ENCODE data around the gene OR52N1. TPM values are rescaled to one million over a fixed set of nuclear protein-coding genes. Genes with fewer than 3 reads are reported as not detected.

The OR52N1 gene
- total and polyA plus RNA-seq, 9 donors: 0.23 TPM; not detected in 8

DNA sequence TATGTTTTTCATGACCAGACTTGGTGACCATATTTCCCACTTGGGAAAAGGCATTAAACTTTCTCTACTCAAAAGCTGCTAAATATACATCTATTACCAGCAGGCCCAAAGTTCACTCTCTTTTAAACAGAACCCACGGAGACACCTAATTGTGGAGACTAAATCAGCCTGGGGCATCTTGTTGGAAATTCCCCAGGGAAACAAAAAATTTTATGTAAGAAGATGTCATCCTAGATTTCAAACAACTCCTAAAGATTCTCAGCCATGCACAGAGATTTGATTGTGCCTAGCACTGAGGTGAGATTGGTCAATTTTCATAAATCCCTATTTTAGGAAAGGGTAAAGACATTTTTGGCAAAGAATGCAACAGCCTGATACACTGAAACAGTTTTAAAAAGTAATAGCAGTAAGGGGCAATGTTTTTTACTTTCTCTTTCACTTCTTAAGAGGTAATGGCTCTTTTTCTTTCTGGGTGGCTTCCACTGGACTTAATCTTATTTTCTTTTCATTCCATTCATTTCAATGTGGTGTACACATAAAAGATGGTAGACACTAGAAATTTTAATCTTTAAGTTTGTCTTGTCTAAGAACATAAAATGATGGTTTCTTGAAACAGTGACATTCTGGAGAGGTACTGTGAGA is 27.3 kb upstream of the OR52N1 start:
- H3K36me3 ChIP-seq: no peaks in the 10 kb centered on the region
- no peak overlapping the region for H3K27ac ChIP-seq
- no peak overlapping the region for H3K4me3 ChIP-seq
- intact Hi-C loops (cut with DNase I): no loop called here
- DNase-seq: no peak
- H3K27me3 ChIP-seq: no peaks in the 10 kb centered on the region
- H3K9me3 ChIP-seq: no peaks in the 10 kb centered on the region
- WGBS, 3 donors: 35 to 45% (median 45%) methylated on average over 1 of the region's 1 CpG
- no peak for TF ChIP-seq CTCF (IDR thresholded peaks at IDR 0.05)
- TF ChIP-seq POLR2A (IDR thresholded peaks at IDR 0.05): no peak
- TF ChIP-seq EP300 (IDR thresholded peaks at IDR 0.05): no peak
- H3K4me1 ChIP-seq (ENCODE audit: insufficient read depth): no peaks in the 10 kb centered on the region

DNA sequence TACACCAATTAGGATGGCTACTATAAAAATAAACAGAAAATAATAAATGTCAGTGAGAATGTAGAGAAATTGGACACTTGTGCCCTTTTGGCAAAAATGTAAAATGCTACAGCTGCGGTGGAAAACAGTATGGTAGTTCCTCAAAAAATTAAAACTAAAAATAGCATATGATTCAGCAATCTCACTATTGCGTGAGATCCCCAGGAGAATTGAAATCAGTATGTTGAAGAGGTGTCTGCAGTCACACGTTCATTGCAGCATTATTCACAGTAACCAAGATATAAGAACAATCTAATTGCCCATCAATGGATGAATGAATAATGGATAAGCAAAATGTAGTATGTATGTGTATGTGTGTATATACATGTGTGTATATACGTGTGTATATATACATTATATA is 24.5 kb upstream of the OR52N1 start:
- Histone ChIP-seq H3K27ac (no peak overlapping the region), H3K4me3 (no peak overlapping the region), H3K9me3 (no peaks in the 10 kb centered on the region), H3K36me3 (no peaks in the 10 kb centered on the region), H3K4me1 (ENCODE audit: insufficient read depth) (no peaks in the 10 kb centered on the region), H3K27me3 (no peaks in the 10 kb centered on the region)
- intact Hi-C loops (cut with DNase I): no loop called here
- DNase-seq: no peak
- WGBS, 3 donors: 48 to 57% (median 54%) methylated on average over 4 of the region's 4 CpGs
- no peak for TF ChIP-seq POLR2A (IDR thresholded peaks at IDR 0.05)
- TF ChIP-seq EP300 (IDR thresholded peaks at IDR 0.05): no peak
- no peak for TF ChIP-seq CTCF (IDR thresholded peaks at IDR 0.05)

GRCh38 chr11:5809905-5810795 is 19.1 kb upstream of the OR52N1 start:
- Histone ChIP-seq H3K27ac (no peak overlapping the region), H3K9me3 (no peaks in the 10 kb centered on the region), H3K4me3 (no peak overlapping the region), H3K36me3 (no peaks in the 10 kb centered on the region), H3K4me1 (ENCODE audit: insufficient read depth) (no peaks in the 10 kb centered on the region), H3K27me3 (no peaks in the 10 kb centered on the region)
- 64 to 77% (median 70%) methylated on average over 6 of the region's 6 CpGs for WGBS, 3 donors
- no peak for DNase-seq
- intact Hi-C loops (cut with DNase I): loop anchor here in 2 of 4 donors (10.0 kb wide), 2 partner anchors 345 to 605 kb away; partner anchors contain the start of gene OR51V1 (in 1 of the 2)
- no peak for TF ChIP-seq EP300 (IDR thresholded peaks at IDR 0.05)

DNA sequence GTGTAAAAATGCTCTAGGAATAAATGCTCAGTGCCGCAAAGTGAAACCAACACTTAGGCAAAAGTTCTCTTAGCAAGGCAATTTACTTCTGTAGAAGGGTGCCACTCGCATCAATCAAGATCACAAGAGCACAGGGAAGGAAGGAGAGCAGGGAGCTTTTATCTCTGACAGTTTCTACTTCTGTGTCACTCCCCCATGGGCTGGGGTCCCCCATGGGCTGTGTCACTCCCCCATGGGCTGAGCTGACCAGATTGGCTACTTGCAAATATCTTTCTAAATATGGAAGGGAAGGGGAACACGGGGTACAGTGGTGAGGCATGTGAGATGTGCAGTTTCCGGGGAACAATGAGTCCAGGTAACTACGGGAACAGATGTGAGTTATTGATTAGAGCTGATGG is 18.1 kb upstream of the OR52N1 start:
- Histone ChIP-seq H3K4me3 (no peak overlapping the region), H3K36me3 (no peaks in the 10 kb centered on the region), H3K27me3 (no peaks in the 10 kb centered on the region), H3K9me3 (no peaks in the 10 kb centered on the region), H3K27ac (no peak overlapping the region), H3K4me1 (ENCODE audit: insufficient read depth) (no peaks in the 10 kb centered on the region)
- WGBS, 3 donors: 37 to 50% (median 48%) methylated on average over 5 of the region's 5 CpGs
- intact Hi-C loops (cut with DNase I): loop anchor here in 2 of 4 donors (10.0 kb wide), 2 partner anchors 344 to 604 kb away; partner anchors contain the start of gene OR51V1 (in 1 of the 2)
- TF ChIP-seq CTCF (IDR thresholded peaks at IDR 0.05): no peak
- TF ChIP-seq POLR2A (IDR thresholded peaks at IDR 0.05): no peak
- TF ChIP-seq EP300 (IDR thresholded peaks at IDR 0.05): no peak
- no peak for DNase-seq
